Fibroblast of skin of right quadriceps (primary cell): Measurements from ENCODE around the gene PPHLN1.

ENCODE experiments used
- DNase-seq: peaks from one replicate; pipeline ENCODE4 v3.0.0-alpha.2; 2013

Gene PPHLN1

DNA sequence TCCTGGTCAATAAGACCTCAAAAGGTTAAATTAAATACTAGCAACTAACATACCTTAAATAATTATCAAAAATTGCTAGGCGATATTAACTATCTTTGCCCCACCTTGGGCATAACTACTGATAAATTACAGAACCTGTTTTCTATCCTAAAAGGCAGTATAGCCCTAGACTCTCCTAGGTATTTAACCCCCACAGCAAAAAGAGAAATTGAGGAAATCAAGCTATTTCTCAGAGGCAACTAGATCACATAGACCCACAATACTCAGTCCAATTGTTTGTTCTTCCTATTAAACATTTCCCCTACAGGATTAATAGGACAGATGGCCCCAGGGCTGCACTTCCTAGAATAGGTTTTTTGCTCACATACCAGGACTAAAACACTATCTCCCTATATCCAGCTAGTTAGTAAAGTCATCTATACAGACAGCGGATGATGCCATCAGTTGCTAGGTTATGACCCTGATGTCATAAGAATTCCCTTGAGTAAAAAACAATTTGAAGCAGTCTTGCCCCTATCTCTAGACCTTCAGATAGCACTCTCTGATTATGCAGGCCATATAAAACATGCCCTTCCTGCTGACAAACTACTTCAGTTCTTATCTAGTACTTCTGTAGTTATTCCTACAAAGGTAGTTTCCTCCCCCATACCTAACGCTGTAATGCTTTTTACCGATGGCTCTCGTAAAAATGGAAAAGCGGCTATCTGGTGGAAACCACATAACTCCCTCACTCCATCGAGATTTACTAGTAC is 118.4 kb downstream of the PPHLN1 start:
- no peak for DNase-seq

DNA sequence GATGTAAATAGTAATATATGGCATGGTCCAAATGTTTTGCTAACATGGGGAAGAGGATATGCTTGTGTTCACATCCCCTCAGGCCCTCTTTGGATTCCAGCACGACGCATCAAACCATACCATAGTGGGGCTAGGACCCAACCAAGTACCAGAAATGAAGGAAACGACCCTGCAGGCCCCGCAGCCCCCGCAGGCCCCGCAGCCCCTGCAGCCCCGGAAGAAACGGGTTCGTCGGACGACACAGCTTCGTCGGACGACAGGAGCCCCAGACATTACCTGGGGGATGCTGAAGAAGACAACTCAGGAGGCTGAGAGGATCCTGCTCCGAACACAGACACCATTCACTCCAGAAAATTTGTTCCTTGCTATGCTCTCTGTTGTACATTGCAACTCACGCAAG is 119.9 kb downstream of the PPHLN1 start:
- no peak for DNase-seq

DNA sequence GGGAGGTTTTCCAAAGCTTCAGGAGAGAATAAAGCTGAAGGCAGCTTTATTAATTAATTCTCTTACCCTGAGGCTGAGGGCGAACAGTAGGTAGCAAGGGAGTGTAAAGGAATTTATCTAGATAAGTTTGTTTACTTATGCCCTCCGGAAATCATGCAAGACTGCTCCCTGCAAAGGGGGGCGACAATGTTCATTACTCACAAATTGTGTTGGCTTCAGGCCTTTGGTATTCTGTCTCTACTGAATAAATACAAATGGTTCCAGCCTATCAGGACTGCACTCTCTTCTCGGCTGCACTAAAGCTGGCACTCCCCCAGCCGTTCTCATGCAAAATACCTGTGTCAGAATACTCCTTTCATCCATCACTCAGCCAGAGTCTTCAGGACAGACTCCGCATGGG is 120.8 kb downstream of the PPHLN1 start:
- no peak for DNase-seq

DNA sequence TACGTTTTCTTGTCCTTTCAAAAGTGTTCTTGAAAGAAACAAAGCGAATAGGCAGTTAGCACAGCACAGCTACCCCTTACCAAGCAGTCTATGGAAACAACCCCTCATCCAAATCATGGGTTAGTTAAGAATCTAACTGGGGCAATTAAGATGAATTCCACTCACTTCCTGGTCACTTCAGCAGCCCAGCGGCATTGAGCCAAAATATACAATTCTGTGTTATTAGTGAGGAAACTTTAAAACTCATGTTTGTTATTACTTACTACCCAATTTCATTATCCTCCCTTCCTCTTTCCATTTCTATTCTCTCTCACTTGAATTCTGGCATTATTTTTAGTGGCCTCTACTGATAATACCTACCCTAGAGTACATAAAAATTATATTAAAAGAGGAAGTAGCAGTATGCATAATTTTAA is 121.4 kb downstream of the PPHLN1 start:
- no peak for DNase-seq

DNA sequence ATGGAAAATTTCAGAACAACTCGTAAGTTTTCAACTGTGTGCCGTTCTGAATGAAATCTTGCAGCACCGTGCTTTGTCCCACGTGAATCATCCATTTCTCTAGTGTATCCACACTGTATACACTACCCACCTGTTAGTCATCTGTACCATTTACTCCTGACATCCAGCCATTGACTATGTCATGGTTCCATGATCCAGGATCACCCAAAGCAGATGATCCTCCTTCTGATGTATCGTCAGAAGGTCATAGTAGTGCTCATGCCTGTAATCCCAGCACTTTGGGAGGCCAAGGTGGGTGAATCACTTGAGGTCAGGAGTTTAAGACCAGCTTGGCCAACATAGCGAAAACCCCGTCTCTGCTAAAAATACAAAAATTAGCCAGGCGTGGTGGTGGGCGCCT is 122.9 kb downstream of the PPHLN1 start:
- no peak for DNase-seq

DNA sequence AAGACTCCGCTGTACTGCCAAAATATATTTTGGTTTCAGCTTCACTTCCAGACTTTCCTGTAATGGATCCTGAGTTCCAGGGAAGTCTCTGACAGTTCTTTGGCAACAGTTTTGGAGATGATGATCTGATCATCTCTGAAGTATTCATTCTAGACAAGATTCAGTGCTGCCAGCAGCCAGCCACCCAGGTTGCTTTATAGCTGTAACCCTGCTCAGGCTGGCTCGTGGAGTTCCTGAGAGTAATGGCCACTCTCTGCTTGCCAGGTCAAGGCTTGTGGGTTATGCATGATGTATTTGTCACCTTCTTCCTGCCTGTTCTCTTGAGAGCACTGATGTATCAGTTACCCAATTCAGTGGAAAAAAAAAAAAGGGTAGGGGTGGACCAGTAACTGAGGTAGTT is 124.3 kb downstream of the PPHLN1 start:
- peak; percentile 31 for DNase-seq

DNA sequence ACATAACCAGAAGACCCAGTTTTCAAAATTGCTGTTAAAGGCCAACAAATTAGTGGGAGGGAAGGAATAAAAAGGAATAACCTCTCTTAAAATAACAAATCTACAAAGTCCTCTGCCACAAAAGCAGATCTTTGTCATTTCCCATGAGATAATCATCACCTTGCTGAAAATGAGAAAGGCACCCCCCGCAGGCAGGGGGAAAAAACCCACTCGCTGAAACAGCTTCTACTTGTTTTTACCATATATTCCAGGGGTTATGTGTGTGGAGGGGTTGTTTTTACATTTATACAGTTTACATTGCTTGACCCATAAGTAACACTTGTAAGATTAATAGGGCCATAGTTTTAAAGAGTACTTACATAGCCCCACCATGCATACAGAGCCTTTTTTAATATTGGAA is 132.6 kb downstream of the PPHLN1 start:
- DNase-seq: no peak

DNA sequence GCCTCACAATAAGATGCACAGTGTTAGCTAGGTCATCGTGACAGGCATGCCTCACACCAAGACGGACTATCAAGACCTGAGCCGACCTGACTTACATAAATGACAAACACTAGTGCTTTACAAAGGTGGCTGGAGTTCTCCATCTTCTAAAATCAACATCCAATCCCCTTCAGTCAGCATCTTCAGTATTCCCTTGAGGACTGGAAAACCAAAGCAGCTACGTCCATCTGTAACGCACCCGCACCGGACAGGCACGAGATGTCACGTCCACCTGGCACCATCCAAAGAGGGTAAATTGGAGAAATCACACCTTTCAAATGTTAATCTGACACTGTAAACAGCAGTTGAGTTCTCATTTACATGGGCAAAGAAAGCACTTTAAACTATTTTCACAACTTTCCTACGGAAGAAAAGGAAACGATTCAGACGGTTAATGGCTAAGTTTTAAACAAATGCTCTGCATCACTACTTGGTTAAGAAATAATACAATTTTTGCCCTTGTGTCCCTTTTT is 133.4 kb downstream of the PPHLN1 start:
- no peak for DNase-seq

DNA sequence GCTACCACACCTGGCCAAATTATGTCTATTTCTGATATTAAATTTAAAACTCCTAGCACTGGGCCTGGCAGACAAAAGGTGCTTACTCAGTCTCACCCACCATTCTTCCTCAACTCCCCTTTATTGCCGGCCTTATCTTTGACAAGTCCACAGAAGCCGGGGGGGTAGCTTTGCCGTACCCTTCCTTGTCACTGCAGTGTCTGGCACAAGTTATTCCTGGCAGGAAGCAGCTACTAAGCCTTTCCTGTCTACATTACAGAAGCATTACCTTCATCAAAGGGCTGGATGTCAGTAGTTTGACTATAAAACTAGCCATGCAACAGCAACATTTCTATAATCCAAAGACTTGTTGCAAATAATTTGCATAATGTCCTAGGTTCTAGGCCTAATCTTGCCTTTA is 136.5 kb downstream of the PPHLN1 start:
- DNase-seq: no peak

DNA sequence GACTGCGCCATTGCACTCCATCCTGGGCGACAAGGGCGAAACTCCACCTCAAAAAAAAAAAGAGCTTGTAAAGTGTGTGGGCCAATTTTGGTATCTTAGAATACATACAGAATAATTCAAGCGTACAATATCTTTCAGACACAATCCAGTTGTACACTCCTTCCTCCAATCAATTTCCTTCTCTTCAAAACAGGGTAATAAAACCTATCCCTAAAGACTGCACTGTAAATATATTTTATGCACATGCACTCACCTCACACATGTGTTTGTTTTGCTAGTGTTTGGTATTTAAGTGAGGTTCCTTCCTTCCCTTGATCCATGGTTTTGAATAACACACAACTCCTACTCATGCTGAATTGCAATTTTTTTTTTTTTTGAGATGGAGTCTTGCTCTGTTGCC is 137.7 kb downstream of the PPHLN1 start:
- DNase-seq: no peak

DNA sequence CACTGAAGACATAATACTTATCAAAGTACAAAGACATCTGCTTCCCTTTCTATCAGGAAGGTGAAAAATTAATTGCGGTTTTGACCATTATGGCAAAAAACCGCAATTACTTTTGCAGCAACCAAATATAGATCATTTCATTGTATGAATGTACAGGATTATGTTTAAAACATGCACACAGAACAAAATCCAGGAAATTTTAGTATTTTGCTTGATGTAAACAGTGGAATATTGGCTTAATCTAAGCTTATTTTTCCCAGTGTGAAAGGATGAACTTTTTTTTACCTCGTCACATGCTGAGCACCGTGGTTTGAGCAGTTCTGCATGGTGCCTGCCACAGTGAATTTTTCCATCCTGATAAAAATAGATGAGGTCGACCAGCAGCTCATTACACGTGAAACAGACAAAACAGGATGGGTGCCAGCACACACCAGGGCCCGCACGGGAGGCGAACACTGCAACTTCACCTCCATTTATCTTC is 142.4 kb downstream of the PPHLN1 start:
- DNase-seq: no peak

DNA sequence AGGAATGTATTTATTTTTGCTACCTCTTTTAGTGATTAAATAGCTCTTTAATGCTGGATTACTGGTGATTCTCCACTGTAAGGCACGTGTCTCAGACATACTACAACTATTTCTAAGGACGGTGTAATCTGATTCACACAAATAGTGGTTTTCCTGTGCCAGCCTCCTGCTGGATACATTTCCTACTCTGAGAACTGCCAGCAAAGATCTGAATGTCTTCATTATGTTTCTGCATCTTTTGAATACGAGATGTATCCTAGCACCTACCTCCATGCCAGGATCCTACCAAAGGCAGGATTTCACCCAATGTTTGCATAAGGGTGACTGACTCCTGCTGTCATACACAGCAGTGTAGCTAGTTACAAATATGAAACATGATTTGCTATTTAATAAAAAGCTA is 143.0 kb downstream of the PPHLN1 start:
- DNase-seq: peak; percentile 3

DNA sequence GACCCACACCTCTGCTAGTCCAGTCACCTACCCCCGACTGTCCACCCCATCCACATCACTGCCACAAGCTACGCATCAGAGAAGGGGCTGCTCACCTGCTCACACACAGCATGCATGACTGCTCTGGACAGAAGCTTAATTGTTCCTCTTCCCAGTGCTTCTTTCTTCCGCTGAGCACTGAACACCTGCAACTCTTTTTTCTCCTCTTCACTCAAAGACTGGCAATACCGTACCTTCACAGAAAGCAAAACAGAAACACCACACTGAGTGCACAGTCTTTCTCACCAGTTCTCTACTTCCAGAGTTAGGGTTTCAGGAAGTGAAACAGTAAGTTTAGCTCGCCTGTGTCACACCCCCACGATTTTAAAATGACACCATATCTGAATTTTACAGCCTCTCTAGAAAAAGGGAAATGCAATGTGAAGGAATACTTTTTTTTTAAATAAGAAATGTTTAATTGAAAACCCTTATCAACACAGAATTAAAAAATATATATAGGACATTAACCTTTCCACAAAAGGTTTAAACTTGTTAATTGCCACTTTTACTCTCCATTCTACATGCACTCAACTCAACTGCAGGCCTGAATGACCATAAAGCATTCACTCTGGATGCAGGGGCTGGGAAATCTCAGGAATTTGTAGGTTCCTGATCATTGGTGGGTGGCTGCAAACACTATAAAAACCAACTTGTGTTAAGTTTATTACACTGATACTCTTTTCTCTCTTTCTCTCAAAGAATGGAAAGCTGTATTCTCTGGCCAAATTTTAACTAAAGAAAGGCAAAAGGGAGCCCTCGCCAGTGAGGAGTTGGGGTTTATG is 143.6 kb downstream of the PPHLN1 start:
- DNase-seq: no peak

DNA sequence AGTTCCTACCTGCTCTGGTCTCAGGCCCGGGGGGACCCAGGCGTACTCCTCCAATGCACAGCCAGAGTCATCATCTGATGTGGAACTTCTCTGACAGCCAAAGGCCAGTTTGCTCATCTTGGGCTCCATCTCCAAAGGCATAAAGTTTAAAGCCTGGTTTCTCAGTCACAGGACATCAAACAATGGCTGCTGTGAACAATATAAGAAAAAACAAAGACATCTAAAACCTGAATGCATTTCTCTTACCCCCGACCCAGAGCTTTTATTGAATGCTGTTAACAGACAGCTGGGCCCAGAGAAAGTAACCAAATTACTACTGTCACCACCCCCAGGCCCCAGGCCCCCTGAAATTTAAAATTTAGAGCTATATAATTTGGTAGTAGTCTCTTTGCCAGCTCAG is 146.4 kb downstream of the PPHLN1 start:
- no peak for DNase-seq

DNA sequence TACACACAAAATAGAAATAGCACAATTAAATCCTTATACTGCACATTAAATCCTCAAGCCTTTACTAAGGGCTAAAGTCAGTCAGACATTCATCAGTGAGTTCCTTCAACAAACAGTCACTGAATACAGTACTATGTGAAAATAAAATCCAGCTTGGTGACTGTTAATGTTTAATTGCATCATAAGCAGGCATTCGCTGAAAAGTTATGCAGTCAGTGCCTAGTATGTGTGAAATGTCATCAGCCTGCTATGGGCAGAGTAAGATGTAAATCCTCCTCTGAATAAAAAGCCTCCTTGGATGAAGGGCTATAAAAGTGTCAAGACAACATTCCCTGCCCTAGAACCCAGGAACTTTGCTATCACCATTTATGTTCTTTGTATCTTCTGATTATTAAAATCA is 147.2 kb downstream of the PPHLN1 start:
- peak; percentile 79 for DNase-seq

DNA sequence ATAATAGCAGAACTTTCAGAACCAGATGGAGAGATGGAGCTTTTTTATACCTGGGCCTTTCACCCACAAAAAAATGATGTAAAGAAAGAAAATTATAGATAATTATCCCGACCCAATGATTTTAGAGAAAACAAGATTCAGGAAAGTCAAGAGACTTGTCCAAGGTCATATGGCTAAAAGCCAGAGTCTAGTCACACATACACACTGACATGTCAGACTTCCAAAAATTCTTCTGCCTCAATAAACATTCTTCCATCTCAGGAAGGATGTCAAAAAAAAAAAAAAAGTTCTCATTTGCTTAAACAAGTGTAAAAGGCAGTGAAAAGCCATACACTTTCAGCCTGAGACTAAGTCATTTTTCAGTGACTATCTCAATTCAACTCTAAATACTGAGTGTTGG is 147.6 kb downstream of the PPHLN1 start:
- DNase-seq: peak; percentile 18

DNA sequence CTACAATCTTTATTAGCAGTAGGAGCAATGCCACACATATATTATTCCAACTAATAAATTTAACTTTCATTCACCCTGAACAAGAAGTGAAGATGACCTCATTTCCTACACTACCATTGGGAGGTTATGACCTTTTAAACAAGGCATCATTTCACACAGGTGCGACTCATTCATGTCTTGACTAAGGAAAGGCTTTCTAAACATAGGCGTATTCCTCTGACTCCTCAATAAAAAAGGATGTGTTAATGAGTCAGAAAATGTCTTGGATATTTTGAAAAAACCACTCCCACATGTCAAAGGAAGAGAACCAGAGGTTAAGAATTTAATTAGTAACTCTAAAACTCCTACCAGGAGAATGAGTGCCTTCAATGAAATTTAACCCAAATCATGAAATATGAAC is 148.4 kb downstream of the PPHLN1 start:
- DNase-seq: peak; percentile 73

DNA sequence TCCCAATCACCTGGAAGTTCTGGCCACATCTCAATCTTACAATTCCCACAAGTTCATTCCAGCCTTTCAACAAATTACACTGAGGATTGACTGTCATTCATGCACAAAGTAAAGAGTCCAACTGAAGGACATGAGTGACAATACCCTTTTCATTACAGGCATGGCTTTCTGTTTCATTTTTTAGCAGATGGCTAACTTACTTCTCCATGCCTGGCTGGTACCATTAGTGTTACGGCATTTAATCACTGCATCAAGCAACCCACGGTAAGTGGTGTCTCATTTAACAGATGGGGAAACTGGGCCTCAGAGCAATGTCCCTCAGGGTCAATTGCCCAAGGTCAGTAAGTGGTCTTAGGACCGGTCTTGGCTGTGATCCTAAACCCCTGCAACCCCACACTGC is 149.1 kb downstream of the PPHLN1 start:
- no peak for DNase-seq

DNA sequence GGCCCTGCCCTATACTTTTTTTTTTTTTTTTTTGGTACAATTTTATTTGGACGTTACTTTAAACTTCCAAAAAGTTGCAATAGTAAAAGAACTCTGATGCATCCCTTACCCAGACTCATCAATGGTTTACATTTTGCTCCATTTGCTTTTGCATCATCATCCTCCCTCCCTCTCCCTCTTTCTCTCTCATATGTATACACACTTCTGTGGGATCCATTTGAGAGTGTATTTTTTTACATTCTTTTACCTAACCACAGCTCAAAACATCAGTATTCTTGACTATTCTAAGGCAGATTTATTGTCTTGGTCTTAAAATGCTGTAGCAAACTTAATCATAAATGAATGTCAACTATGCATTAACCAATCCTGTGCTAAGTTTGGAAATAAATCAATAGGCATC is 152.0 kb downstream of the PPHLN1 start:
- peak; percentile 66 for DNase-seq

DNA sequence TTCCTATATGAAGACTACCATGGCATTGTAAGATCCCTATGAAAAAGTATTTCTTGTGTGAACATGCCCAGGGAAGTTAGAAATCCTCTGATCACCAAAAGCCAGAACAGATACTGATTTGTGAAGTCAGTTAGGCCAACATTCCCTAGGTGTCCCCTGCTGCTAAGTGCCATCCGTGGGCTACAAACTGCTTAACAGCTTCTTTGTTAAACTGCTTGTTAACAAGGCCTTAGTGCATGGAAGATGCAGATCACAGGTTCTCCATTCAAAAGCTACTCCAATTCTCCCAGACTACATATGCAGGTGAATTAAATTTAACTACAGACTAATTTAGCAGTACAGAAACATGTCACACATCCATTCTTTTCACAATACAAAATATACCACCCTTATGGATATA is 155.4 kb downstream of the PPHLN1 start:
- no peak for DNase-seq

DNA sequence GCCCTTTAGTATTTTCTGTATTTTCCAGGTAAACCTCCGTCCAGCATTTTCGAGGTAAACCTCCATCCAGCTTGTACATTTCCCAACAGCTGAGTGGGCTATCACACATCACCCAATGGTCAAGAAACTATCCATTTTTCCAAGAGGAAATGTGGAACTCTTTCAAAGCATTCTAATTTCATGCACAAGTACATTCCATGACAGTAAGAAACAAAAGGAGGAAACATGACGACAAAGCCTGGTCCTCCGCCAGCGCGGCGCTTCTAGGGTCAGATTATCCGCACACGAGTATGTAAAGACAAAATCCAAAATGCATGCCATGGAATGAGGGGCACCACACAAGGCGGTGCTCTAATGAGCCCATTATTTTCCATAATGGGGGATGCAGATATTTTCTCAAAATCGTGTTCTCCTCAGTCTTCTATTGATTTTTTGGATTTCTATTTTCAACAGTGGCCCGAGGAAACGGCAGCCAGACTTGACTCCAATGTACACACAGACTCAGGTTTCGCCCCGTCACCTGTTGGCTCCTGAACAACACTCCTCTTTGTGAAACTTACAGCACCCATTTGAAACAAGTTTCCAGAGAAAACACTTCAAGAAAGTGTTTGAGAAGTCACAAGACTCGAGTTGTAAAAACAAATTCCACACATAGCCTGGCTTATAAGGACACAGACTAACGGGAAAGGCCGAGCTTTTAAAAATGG is 156.2 kb downstream of the PPHLN1 start:
- peak; percentile 5 for DNase-seq

DNA sequence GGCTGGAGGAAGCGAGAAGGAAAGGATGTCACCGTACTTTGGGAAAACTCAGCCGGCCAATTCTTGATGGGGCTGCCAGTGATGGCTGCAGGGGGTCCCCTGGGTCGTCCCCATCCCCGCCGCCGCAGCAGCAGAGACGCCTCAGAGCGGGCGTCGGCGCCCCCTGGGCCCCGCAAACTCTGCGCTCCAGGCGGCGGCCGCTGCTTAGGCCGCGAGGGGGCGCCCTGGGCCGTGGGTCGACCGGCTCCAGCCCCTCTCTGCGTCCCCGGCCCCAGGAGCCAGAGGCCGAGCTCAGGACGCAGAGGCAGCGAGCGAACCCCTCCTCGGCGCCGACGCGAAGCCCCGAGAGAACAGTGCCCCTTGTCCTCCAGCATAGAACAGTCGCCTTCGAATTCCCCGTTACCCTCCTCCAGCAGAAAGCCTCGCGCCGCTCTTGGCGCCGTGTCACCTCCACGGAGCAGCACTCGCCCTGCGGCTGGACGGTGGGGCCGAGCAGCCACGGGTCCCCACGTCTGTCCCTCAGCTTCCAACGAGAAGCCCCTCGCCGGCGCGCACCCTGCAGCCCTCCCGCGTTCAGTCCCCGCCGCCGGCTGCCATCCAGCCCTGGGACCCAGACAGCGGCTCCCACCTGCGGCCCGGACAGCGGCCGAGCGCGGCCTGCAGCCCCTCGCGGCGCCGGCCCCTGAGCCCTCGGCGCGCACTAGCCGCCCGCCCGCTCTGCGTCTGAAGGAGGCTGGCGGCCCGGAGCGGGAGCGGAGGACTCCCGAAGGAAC is 157.0 kb downstream of the PPHLN1 start:
- DNase-seq: peak; percentile 45

DNA sequence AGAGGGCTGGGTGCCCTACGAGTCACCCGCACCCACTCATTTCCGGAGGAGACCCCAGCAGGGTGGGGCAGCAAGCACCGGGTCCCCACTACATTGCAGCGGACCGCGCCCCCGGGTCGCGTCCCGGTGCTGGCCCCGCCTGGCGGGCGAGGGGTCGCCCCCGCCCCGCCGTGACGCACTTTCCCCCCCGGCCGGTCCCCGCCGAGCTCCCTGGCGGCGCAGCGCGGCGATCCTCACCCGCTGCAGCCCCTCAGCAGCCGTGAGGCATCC is 157.5 kb downstream of the PPHLN1 start:
- peak; percentile 13 for DNase-seq
